ENCODE results near the gene ARHGAP22. TPM values are rescaled to one million over a fixed set of nuclear protein-coding genes. Genes with fewer than 3 reads are reported as not detected.
A peak's percentile ranks its signal among the peaks of the same experiment; 100 is the strongest.

The ARHGAP22 gene
- total and polyA plus RNA-seq, 11 donors = 1.1 to 9.5 (median 2.8) TPM

GRCh38 chr10:48556713-48557112, 48.2 kb downstream of the ARHGAP22 start:
- Histone ChIP-seq H3K4me1 (peaks cover 0 to 21% (median 8%) of the 10 kb centered on the region in 12 donors), H3K27ac (no peak overlapping the region), H3K9me3 (no peaks in the 10 kb centered on the region), H3K27me3 (no peaks in the 10 kb centered on the region), H3K4me3 (no peak overlapping the region), H3K36me3 (peaks cover 0 to 8% (median 0%) of the 10 kb centered on the region in 9 donors)
- WGBS, 4 donors = 92 to 96% (median 93%) methylated on average over 6 of the region's 6 CpGs
- intact Hi-C loops (cut with DNase I) = loop anchor here in 4 of 10 donors (5.0 to 10.0 kb wide), 4 partner anchors 179 to 608 kb away; no protein-coding TSS in a partner anchor
- TF ChIP-seq CTCF (IDR thresholded peaks at IDR 0.05) (no peak), POLR2A (IDR thresholded peaks at IDR 0.05) (no peak)
- ATAC-seq (no peak), DNase-seq (no peak)

DNA sequence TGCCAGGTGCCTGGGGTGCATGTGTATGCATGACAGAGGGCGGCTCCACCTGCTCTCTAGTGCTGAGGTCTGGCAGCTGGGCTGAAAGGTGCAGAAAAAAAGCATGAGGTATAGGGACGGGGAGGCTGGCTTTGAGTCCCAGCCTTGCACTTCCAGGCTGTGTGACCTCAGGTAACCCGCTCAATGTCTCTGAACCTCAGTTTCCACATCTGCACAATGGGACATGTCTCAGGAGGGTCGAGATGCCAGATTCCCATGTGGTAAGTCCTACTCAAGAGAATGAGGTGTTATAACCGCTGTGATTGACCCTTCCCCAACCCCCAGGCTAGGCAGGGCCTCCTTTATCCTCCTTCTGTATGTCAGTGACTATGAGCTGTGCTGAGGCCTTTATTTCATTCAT, 48.8 kb downstream of the ARHGAP22 start:
- peaks cover 0 to 10% (median 0%) of the 10 kb centered on the region in 9 donors for H3K36me3 ChIP-seq
- ATAC-seq = no peak
- peak overlapping the region in 1 of 12 donors; percentile 10 for H3K27ac ChIP-seq
- H3K27me3 ChIP-seq = no peaks in the 10 kb centered on the region
- no peak overlapping the region for H3K4me3 ChIP-seq
- H3K4me1 ChIP-seq = peaks cover 0 to 24% (median 10%) of the 10 kb centered on the region in 12 donors
- WGBS, 4 donors = 91 to 96% (median 94%) methylated on average over 4 to 5 of the region's 5 CpGs
- intact Hi-C loops (cut with DNase I) = loop anchor here in 4 of 10 donors (5.0 to 10.0 kb wide), 4 partner anchors 179 to 609 kb away; no protein-coding TSS in a partner anchor
- DNase-seq = no peak
- no peak for TF ChIP-seq POLR2A (IDR thresholded peaks at IDR 0.05)
- TF ChIP-seq CTCF (IDR thresholded peaks at IDR 0.05) = no peak
- H3K9me3 ChIP-seq = no peaks in the 10 kb centered on the region

- WGBS, 4 donors = 83 to 90% (median 86%) methylated on average over 9 of the region's 9 CpGs
- intact Hi-C loops (cut with DNase I) = loop anchor here in 4 of 10 donors (2.0 to 10.0 kb wide), 5 partner anchors 99 to 609 kb away; no protein-coding TSS in a partner anchor
- no peak for TF ChIP-seq CTCF (IDR thresholded peaks at IDR 0.05)
- no peak for TF ChIP-seq POLR2A (IDR thresholded peaks at IDR 0.05)
- H3K4me1 ChIP-seq = peaks cover 0 to 24% (median 10%) of the 10 kb centered on the region in 12 donors
- H3K4me3 ChIP-seq = no peak overlapping the region
- no peaks in the 10 kb centered on the region for H3K27me3 ChIP-seq
- H3K9me3 ChIP-seq = no peaks in the 10 kb centered on the region
- H3K27ac ChIP-seq = peak overlapping the region in 4 of 12 donors; percentile 10 to 48 (median 24)
- peaks cover 0 to 16% (median 0%) of the 10 kb centered on the region in 9 donors for H3K36me3 ChIP-seq
- no peak for ATAC-seq
- DNase-seq = no peak
Measured at GRCh38 chr10:48555310-48556042, 49.4 kb downstream of the ARHGAP22 start.

DNA sequence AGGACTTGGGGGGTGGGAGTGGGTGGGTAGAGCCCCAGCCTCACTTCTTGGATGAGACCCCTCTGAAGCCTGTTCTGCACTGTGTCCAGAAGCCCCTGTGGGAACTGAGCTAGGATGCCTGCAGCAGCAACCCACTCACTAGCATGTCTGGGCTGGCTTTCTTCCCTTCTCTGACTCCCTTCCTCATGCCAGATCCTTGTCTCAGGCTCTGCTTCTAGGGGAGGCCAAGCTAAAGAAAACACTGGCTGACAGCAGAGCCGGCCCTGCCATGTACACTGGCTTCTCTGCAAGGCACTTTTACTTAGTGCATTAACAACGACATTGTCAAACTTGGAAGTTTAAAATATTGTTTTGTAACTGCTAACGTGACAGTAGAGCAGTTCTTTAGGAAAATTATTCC, 50.2 kb downstream of the ARHGAP22 start:
- 55 to 73% (median 67%) methylated on average over 3 of the region's 3 CpGs for WGBS, 4 donors
- no peak for TF ChIP-seq POLR2A (IDR thresholded peaks at IDR 0.05)
- TF ChIP-seq CTCF (IDR thresholded peaks at IDR 0.05) = no peak
- H3K4me3 ChIP-seq = no peak overlapping the region
- no peaks in the 10 kb centered on the region for H3K9me3 ChIP-seq
- H3K36me3 ChIP-seq = peaks cover 0 to 18% (median 0%) of the 10 kb centered on the region in 9 donors
- H3K27me3 ChIP-seq = no peaks in the 10 kb centered on the region
- H3K27ac ChIP-seq = peak overlapping the region in 2 of 12 donors; percentile 22 to 48
- no peak for DNase-seq
- peak in 2 of 4 donors; percentile 30 to 50 for ATAC-seq
- H3K4me1 ChIP-seq = peaks cover 0 to 24% (median 10%) of the 10 kb centered on the region in 12 donors
- intact Hi-C loops (cut with DNase I) = loop anchor here in 7 of 10 donors (2.0 to 10.0 kb wide), 8 partner anchors 53 to 958 kb away; partner anchors contain the start of gene ARHGAP22 (in 5 of the 7)

Data from heart left ventricle (tissue), 16 donors.